Gastroesophageal sphincter (tissue), 3 donors: Measurements from ENCODE around the gene LAMA2.

Experiments
- CTCF ChIP-seq, 4 experiments: fragments of 200-600 bp in 2 of 4; fragments of 450-650 bp in 2 of 4; sonication (generic) in 1 of 4; IDR thresholded peaks; one replicate each; pipeline ENCODE4 v1.5.1; 2017 to 2019; ENCODE audit warnings: antibody characterized with exemption in 4 of 4, mild to moderate bottlenecking in 2 of 4, moderate library complexity in 2 of 4
- POLR2AphosphoS5 ChIP-seq: sonication (generic); formaldehyde crosslinking; IDR thresholded peaks from one replicate; pipeline ENCODE4 v1.6.1; 2017; ENCODE audit warnings: antibody characterized with exemption

GRCh38 chr6:128848212-128848935, 34.6 kb upstream of the LAMA2 start:
- no peak for TF ChIP-seq CTCF (IDR thresholded peaks at IDR 0.05)
- no peak for TF ChIP-seq POLR2AphosphoS5
